NK-92 treated with Interleukin-12 subunit alpha and Interleukin-12 subunit beta, amount 100 ng/mL, for 24 hours (cell line): ENCODE results near the gene HTATIP2.
A peak's percentile ranks its signal among the peaks of the same experiment; 100 is the strongest.
"Not testable (repeated sequence)": the region's sequence is repeated elsewhere in the genome, so short reads cannot be mapped to it uniquely, and the experiment has no call there.

Source experiments
- DNase-seq: peaks from one replicate; lab custom pipeline; 2025; lab: John Stamatoyannopoulos, UW

HTATIP2 gene

GRCh38 chr11:20363500-20364340, at the start of gene HTATIP2:
HTATIP2 (plus strand) TSS chr11:20363714; CDS start chr11:20364238, 524 bp downstream.
- DNase-seq: peak; percentile 57

GRCh38 chr11:20315800-20316199, 47.7 kb upstream of the HTATIP2 start:
- DNase-seq: no peak

- no peak for DNase-seq
Observed at GRCh38 chr11:20321177-20321576, 42.3 kb upstream of the HTATIP2 start.

GRCh38 chr11:20327377-20327935, 36.1 kb upstream of the HTATIP2 start:
- DNase-seq: no peak

GRCh38 chr11:20336056-20336455, 27.5 kb upstream of the HTATIP2 start:
- DNase-seq: no peak

GRCh38 chr11:20337526-20338154, 25.9 kb upstream of the HTATIP2 start:
- DNase-seq: no peak

GRCh38 chr11:20342347-20343141, 21.0 kb upstream of the HTATIP2 start:
- DNase-seq: no peak

GRCh38 chr11:20351136-20351535, 12.4 kb upstream of the HTATIP2 start:
- no peak for DNase-seq

- DNase-seq: no peak
Observed at GRCh38 chr11:20351751-20352262, 11.7 kb upstream of the HTATIP2 start.

- DNase-seq: peak; percentile 3
Observed at GRCh38 chr11:20353829-20354434, 9.6 kb upstream of the HTATIP2 start.

- DNase-seq: no peak
Observed at GRCh38 chr11:20355221-20356219, 8.0 kb upstream of the HTATIP2 start.

GRCh38 chr11:20357150-20357549, 6.4 kb upstream of the HTATIP2 start:
- no peak for DNase-seq

- no peak for DNase-seq
Observed at GRCh38 chr11:20360650-20361049, 2.9 kb upstream of the HTATIP2 start.

- DNase-seq: no peak
Observed at GRCh38 chr11:20362481-20362880, 1.0 kb upstream of the HTATIP2 start.

GRCh38 chr11:20363149-20363499, 390 bp upstream of the HTATIP2 start:
- DNase-seq: no peak

- no peak for DNase-seq
Observed at GRCh38 chr11:20364341-20364792, 853 bp downstream of the HTATIP2 start.

GRCh38 chr11:20365465-20365864, 2.0 kb downstream of the HTATIP2 start:
- DNase-seq: not testable (repeated sequence)

- DNase-seq: peak; percentile 39
Observed at GRCh38 chr11:20367313-20367948, 3.9 kb downstream of the HTATIP2 start.

GRCh38 chr11:20368438-20368837, 4.9 kb downstream of the HTATIP2 start:
- no peak for DNase-seq

GRCh38 chr11:20369826-20370225, 6.3 kb downstream of the HTATIP2 start:
- DNase-seq: no peak
